Stomach (tissue), 9 donors: Measurements from ENCODE around the gene MYO5A. TPM values are rescaled to one million over a fixed set of nuclear protein-coding genes. Genes with fewer than 3 reads are reported as not detected.
"Not testable (repeated sequence)": the region's sequence is repeated elsewhere in the genome, so short reads cannot be mapped to it uniquely, and the experiment has no call there.

Experiments used
- DNase-seq, 2 donors: peaks; one replicate each; pipeline versions ENCODE4 v3.0.0 to v3.0.0-alpha.2; 2013 to 2019
- H3K27ac ChIP-seq, 5 donors: fragments of 200-600 bp in 4 of 5; sonication (generic) in 4 of 5; one replicate each; pipeline ENCODE4 v1.5.1; 2013 to 2019; ENCODE audit warnings: mild to moderate bottlenecking in 1 of 5, moderate library complexity in 1 of 5
- H3K27me3 ChIP-seq, 3 donors: fragments of 200-600 bp; sonication (generic); one replicate each; pipeline ENCODE4 v1.5.1; 2017 to 2019; ENCODE audit warnings: mixed run types in 1 of 3
- H3K36me3 ChIP-seq, 4 donors: fragments of 200-600 bp; sonication (generic); 1 replicate in 3 of 4; 2 replicates in 1 of 4; pipeline ENCODE4 v1.5.1; 2016 to 2019
- H3K4me1 ChIP-seq, 4 donors: fragments of 200-600 bp; sonication (generic); one replicate each; pipeline ENCODE4 v1.5.1; 2016 to 2019
- H3K4me3 ChIP-seq, 4 donors: fragments of 200-600 bp; sonication (generic) in 3 of 4; one replicate each; pipeline ENCODE4 v1.5.1; 2016 to 2019; ENCODE audit warnings: mild to moderate bottlenecking in 1 of 4
- H3K9me3 ChIP-seq, 4 donors: fragments of 200-600 bp; sonication (generic); one replicate each; pipeline ENCODE4 v1.5.1; 2016 to 2019
- EP300 ChIP-seq: sonication (generic); formaldehyde crosslinking; IDR thresholded peaks from one replicate; pipeline ENCODE4 v1.6.1; 2017; ENCODE audit warnings: antibody characterized with exemption
- POLR2A ChIP-seq, 4 donors: fragments of 450-650 bp; IDR thresholded peaks; one replicate each; pipeline ENCODE4 v1.6.1; 2016; ENCODE audit warnings: antibody characterized with exemption in 4 of 4, control low read depth in 2 of 4, mild to moderate bottlenecking in 1 of 4, moderate library complexity in 1 of 4
- POLR2AphosphoS5 ChIP-seq, 3 donors: sonication (generic); formaldehyde crosslinking; IDR thresholded peaks; one replicate each; pipeline ENCODE4 v1.6.1; 2016; ENCODE audit warnings: antibody characterized with exemption in 3 of 3
- WGBS, 5 donors: extraction: QIAGEN DNeasy Blood & Tissue Kit in 3 of 5; methylation state at CpG; one replicate each; pipeline versions ENCODE4 v1.1.5 to v1.1.7; 2013 to 2018; 5-methylcytosine and 5-hydroxymethylcytosine counted together
- intact Hi-C: fragments of 100-400 bp; cut with DNase I; formaldehyde crosslinking; loops from one replicate; pipeline ENCODE4 v1.15.1; 2023; ENCODE audit warnings: low total_unique reads
- polyA plus RNA-seq, 3 donors: library from polyadenylated mRNA; stranded (reverse); fragments of 200-250 nt; gene quantifications; one replicate each; pipeline ENCODE4 v1.2.3, GENCODE V29; 2013
- total RNA-seq, 5 donors: library from RNA; depleted of rRNA; stranded (reverse); fragments of >200 nt; gene quantifications; one replicate each; pipeline versions ENCODE4 v1.1.0 to v1.2.3, GENCODE V29; 2014 to 2016
- TF ChIP-seq, protein P1 (sequence below), 7 experiments: fragments of 450-650 bp in 4 of 7; fragments of 200-600 bp in 3 of 7; sonication (generic) in 3 of 7; IDR thresholded peaks; one replicate each; pipeline ENCODE4 v1.5.1; 2016 to 2019; ENCODE audit warnings: antibody characterized with exemption in 7 of 7, control low read depth in 2 of 7, mild to moderate bottlenecking in 1 of 7
- donor health status: healthy with polysubstance abuse.
- donor health status: Bipolar disorder and iron deficiency.
- donor health status: healthy.

Gene MYO5A
- total and polyA plus RNA-seq, 8 donors: 1.2 to 26.2 (median 12.0) TPM

DNA sequence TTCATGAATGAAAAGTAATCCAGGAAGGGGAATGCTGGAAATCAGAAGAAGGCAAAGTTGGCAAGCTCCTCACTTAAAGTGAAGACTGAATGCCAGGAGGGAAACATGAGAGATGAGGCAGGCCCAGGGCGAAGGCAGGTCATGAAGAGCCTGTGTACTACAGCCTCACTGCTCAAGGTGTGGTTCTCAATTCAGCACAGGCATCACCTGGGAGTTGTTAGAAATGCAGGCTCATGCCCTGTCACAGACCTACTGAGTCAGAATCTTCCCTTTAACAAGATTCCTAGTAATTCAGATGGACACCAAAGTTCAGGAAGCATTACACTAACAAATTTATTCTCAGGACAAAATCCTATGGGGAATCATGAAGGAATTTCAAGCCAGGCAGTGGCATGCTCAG lies 14.2 kb downstream of the MYO5A start:
- H3K4me3 ChIP-seq: no peak overlapping the region
- H3K36me3 ChIP-seq: no peaks in the 10 kb centered on the region
- WGBS, 5 donors: 94 to 100% (median 100%) methylated on average over 1 of the region's 1 CpG
- intact Hi-C loops: no loop called here
- no peaks in the 10 kb centered on the region for H3K9me3 ChIP-seq
- no peaks in the 10 kb centered on the region for H3K27me3 ChIP-seq
- H3K27ac ChIP-seq: no peak overlapping the region
- H3K4me1 ChIP-seq: peaks cover 0 to 15% (median 2%) of the 10 kb centered on the region in 4 donors
- no peak for DNase-seq
- TF ChIP-seq, protein P1, sequence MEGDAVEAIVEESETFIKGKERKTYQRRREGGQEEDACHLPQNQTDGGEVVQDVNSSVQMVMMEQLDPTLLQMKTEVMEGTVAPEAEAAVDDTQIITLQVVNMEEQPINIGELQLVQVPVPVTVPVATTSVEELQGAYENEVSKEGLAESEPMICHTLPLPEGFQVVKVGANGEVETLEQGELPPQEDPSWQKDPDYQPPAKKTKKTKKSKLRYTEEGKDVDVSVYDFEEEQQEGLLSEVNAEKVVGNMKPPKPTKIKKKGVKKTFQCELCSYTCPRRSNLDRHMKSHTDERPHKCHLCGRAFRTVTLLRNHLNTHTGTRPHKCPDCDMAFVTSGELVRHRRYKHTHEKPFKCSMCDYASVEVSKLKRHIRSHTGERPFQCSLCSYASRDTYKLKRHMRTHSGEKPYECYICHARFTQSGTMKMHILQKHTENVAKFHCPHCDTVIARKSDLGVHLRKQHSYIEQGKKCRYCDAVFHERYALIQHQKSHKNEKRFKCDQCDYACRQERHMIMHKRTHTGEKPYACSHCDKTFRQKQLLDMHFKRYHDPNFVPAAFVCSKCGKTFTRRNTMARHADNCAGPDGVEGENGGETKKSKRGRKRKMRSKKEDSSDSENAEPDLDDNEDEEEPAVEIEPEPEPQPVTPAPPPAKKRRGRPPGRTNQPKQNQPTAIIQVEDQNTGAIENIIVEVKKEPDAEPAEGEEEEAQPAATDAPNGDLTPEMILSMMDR (IDR thresholded peaks at IDR 0.05): no peak
- no peak for TF ChIP-seq POLR2A (IDR thresholded peaks at IDR 0.05)
- no peak for TF ChIP-seq POLR2AphosphoS5 (IDR thresholded peaks at IDR 0.05)
- no peak for TF ChIP-seq EP300

DNA sequence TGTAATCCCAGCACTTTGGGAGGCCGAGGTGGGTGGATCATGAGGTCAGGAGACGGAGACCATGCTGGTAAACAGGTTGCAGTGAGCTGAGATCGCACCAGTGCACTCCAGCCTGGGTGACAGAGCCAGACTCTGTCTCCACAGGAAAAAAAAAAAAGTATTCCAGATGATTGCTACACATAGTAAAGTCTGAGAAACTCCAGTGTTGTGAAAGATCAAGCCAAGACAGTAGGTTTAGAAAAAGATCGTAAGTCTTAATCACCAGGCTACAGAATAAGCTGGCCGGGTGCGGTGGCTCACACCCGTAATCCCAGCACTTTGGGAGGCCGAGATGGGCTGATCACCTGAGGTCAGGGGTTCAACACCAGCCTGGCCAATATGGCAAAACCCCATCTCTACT lies 15.8 kb downstream of the MYO5A start:
- WGBS, 5 donors: 88 to 95% (median 92%) methylated on average over 8 of the region's 8 CpGs
- intact Hi-C loops, H3K4me1 ChIP-seq, DNase-seq, H3K4me3 ChIP-seq, H3K27me3 ChIP-seq, H3K9me3 ChIP-seq, H3K36me3 ChIP-seq, H3K27ac ChIP-seq: not testable (repeated sequence)

DNA sequence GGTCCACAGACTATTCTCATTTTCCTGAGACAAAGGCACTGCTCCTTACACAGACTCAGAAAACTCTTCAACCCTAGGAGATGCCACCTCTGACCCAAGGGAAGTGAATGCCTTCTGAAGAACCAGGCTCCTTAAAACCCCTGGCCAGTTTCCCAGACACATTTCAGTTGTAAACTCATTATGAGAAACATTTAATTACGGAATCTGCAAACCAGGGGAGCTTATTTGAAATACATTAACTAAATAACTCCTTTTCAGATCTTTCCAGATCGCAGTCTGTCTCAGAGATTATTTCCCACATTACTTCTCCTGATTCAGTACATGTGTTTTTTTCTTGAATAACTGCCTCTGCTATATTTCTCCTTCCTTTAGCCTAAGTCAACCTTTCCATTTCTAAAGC lies 17.6 kb downstream of the MYO5A start:
- H3K36me3 ChIP-seq: no peaks in the 10 kb centered on the region
- no peaks in the 10 kb centered on the region for H3K27me3 ChIP-seq
- H3K9me3 ChIP-seq: no peaks in the 10 kb centered on the region
- intact Hi-C loops: no loop called here
- no peak overlapping the region for H3K27ac ChIP-seq
- H3K4me1 ChIP-seq: peaks cover 0 to 10% (median 4%) of the 10 kb centered on the region in 4 donors
- whole genome bisulfite sequencing, 5 donors: 61 to 80% (median 74%) methylated on average over 2 of the region's 2 CpGs
- TF ChIP-seq, protein P1 (IDR thresholded peaks at IDR 0.05): no peak
- TF ChIP-seq POLR2AphosphoS5 (IDR thresholded peaks at IDR 0.05): no peak
- TF ChIP-seq POLR2A (IDR thresholded peaks at IDR 0.05): no peak
- TF ChIP-seq EP300: no peak
- DNase-seq: no peak
- no peak overlapping the region for H3K4me3 ChIP-seq

DNA sequence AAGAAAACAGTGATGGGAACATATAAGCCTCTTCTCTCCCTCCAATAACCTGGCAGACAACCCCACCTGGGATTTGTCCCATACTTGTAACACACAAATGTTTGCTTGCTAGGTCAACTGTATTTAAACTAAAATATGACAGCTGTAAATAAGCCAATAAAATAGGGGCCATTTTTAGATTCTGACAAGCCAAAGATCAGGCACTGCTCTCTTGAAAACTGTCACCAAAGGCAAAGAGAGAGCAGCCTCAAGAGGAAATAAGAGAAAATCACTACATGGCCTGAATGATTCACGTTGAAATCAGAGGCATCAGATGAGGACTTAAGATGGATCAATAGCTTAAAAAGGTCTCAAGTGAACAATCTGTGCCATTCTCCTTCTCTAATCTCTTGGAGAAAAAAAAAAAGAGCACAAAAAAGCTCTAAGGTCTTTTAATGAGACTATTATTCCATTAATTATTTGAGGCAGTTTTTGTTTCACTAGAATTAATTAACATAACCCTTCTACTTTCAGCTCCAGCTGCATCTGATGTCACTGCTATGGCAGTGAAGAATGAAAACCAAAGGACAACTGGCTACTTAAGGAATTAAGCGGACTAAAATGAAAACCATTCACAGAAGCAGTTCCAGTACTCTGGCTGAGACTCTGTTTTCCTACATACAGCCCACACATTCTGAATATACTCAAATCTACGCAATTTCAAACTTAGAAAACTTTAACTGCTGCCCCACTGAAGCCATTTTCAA lies 19.0 kb downstream of the MYO5A start:
- Histone ChIP-seq H3K27me3 (no peaks in the 10 kb centered on the region), H3K4me3 (no peak overlapping the region), H3K36me3 (no peaks in the 10 kb centered on the region), H3K27ac (no peak overlapping the region), H3K4me1 (peaks cover 0 to 16% (median 4%) of the 10 kb centered on the region in 4 donors), H3K9me3 (no peaks in the 10 kb centered on the region)
- WGBS, 5 donors: 76 to 81% (median 77%) methylated on average over 3 of the region's 3 CpGs
- no peak for DNase-seq
- intact Hi-C loops: no loop called here
- no peak for TF ChIP-seq EP300

DNA sequence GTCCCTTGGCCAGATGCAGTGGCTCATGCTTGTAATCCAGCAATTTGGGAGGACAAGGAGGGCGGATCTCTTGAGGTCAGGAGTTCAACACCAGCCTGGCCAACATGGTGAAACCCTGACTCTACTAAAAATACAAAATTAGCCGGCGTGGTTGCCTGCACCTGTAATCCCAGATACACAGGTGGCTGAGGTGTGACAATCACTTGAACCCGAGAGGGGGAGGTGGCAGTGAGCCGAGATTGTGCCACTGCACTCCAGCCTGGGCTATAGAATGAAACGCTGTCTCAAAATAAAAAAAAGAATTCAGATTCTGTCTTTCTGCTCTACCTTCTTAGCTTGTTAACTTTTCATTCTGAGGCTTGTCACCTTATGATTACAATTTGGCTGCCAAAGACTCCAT lies 22.1 kb downstream of the MYO5A start:
- Histone ChIP-seq H3K27me3 (no peaks in the 10 kb centered on the region), H3K27ac (no peak overlapping the region), H3K4me3 (no peak overlapping the region), H3K9me3 (no peaks in the 10 kb centered on the region), H3K36me3 (no peaks in the 10 kb centered on the region), H3K4me1 (peaks cover 0 to 20% (median 4%) of the 10 kb centered on the region in 4 donors)
- intact Hi-C loops: no loop called here
- no peak for DNase-seq
- 72 to 88% (median 75%) methylated on average over 6 of the region's 6 CpGs for WGBS, 5 donors
- TF ChIP-seq POLR2A (IDR thresholded peaks at IDR 0.05) (no peak), EP300 (no peak), POLR2AphosphoS5 (IDR thresholded peaks at IDR 0.05) (no peak)
- TF ChIP-seq, protein P1 (IDR thresholded peaks at IDR 0.05): no peak
